ENCODE measurements around the gene FGF6. TPM values are rescaled to one million over a fixed set of nuclear protein-coding genes. Genes with fewer than 3 reads are reported as not detected.

Gene FGF6
- total and polyA plus RNA-seq, 10 of the 15 experiments (the other 5 are each of a cell fraction or from before 2014, with no cell fraction given): not detected

GRCh38 chr12:4438834-4439596 is 6.6 kb downstream of the FGF6 start:
- TF ChIP-seq NBN (IDR thresholded peaks at IDR 0.05) (no peak), PAX5 (IDR thresholded peaks at IDR 0.05; ENCODE audit: borderline replicate concordance, low read depth, low read length) (peak; percentile 46; the same call in 1 of the 2 replicates), MEF2A (IDR thresholded peaks at IDR 0.05; ENCODE audit: insufficient read depth, low read depth, low read length) (no peak), EZH2 (IDR thresholded peaks at IDR 0.05; ENCODE audit: borderline replicate concordance, control insufficient read depth, low read depth, low read length) (no peak), NKRF (conservative IDR thresholded peaks at IDR 0.05) (no peak), RUNX3 (IDR thresholded peaks at IDR 0.05; ENCODE audit: low read length) (peak; percentile 58), SPI1 (IDR thresholded peaks at IDR 0.05; ENCODE audit: borderline replicate concordance, insufficient read depth, low read depth, low read length) (peak; percentile 89), IRF4 (IDR thresholded peaks at IDR 0.05; ENCODE audit: low read depth, low read length) (0 out of 2 replicates have a peak, but pooled peaks have one; percentile 33), ATF2 (IDR thresholded peaks at IDR 0.05; ENCODE audit: low read length) (peak; percentile 31; the same call in 1 of the 2 replicates), ZSCAN29 (IDR thresholded peaks at IDR 0.05) (no peak), ETV6 (conservative IDR thresholded peaks at IDR 0.05 in 1 of 2, IDR thresholded peaks at IDR 0.05 in 1 of 2; ENCODE audit: borderline replicate concordance in 1 of 2, low read depth in 1 of 2) (peak in 1 of 2 experiments; percentile 69; a peak in 2 of 4 replicates)
- Histone ChIP-seq H3K4me3 (no peak overlapping the region), H3K9me3 (replicated peaks; ENCODE audit: control insufficient read depth, insufficient read depth, low read length) (peaks cover 6% of the 10 kb centered on the region; the same call in 2 of the 3 replicates), H3K36me3 (ENCODE audit: control insufficient read depth in 2 of 2, insufficient read depth in 2 of 2, low read length in 1 of 2) (no peaks in the 10 kb centered on the region), H3K4me2 (ENCODE audit: control insufficient read depth, insufficient read depth) (no peak overlapping the region), H3K4me1 (ENCODE audit: control insufficient read depth, insufficient read depth, low read length) (0 out of 2 replicates have a peak, but pooled peaks cover 6% of the 10 kb centered on the region), H3K27me3 (replicated peaks in 1 of 2; ENCODE audit: control insufficient read depth in 2 of 2, insufficient read depth in 2 of 2, low read length in 1 of 2) (peaks cover 0 to 3% of the 10 kb centered on the region in 2 experiments; a peak in 3 of 4 replicates), H2AFZ (ENCODE audit: control insufficient read depth, low read depth, low read length) (no peak overlapping the region), H3K9ac (ENCODE audit: control insufficient read depth, insufficient read depth, low read length) (no peak overlapping the region), H4K20me1 (ENCODE audit: control insufficient read depth, insufficient read depth) (no peaks in the 10 kb centered on the region), H3K79me2 (ENCODE audit: control insufficient read depth, insufficient read depth, low read length) (no peaks in the 10 kb centered on the region), H3K27ac (ENCODE audit: control insufficient read depth, insufficient read depth) (no peak overlapping the region)
- no peak for DNase-seq (ENCODE audit: low read depth, low spot score)
- ChIA-PET CTCF (no interaction called here), SMC1A (ENCODE audit: uncharacterized antibody, unreplicated experiment) (interaction anchor here (0.7 kb wide), 1 partner anchor 18 kb away, joined by 3 read pairs; no protein-coding TSS in a partner anchor), RAD21 (ENCODE audit: unreplicated experiment) (interaction anchor here (0.9 kb wide), 1 partner anchor 18 kb away, joined by 3 read pairs; no protein-coding TSS in a partner anchor), POLR2A (interaction anchor here (0.6 kb wide), 1 partner anchor 1004 kb away, joined by 3 read pairs; no protein-coding TSS in a partner anchor)
- WGBS (ENCODE audit: insufficient coverage, insufficient replicate concordance, low lambda C conversion rate, missing lambda C conversion rate): 21% methylated on average over 14 of the region's 14 CpGs
- intact Hi-C loops (cut with micrococcal nuclease; ENCODE audit: unreplicated experiment): no loop called here
- ATAC-seq: no peak
- no TSS peak for BruUV-seq (replicated peaks)
- in situ Hi-C loops (cut with MboI): no loop called here
- FAIRE-seq: peak; percentile 49

All from GM12878 (cell line).